MM.1S (cell line): ENCODE results near the gene DSCAML1.

ENCODE experiments used
- DNase-seq: peaks from one replicate; pipeline ENCODE4 v3.0.0-alpha.2; 2015
- H2AFZ ChIP-seq: fragments of 300-600 bp; sonication (generic); 2 replicates; pipeline ENCODE4 v1.6.0; 2016; ENCODE audit warnings: antibody characterized with exemption, low read length
- H3F3A ChIP-seq: fragments of 300-600 bp; sonication (generic); 2 replicates; pipeline ENCODE4 v1.6.1; 2016; ENCODE audit warnings: mild to moderate bottlenecking, antibody characterized with exemption, low read length, moderate library complexity, mixed read lengths; ENCODE audit not compliant: insufficient read depth
- H3K27ac ChIP-seq: fragments of 300-600 bp; sonication (generic); 2 replicates; pipeline ENCODE4 v1.5.1; 2016; ENCODE audit warnings: mild to moderate bottlenecking, low read length
- H3K27me3 ChIP-seq: fragments of 300-600 bp; sonication (generic); replicated peaks from 2 replicates; pipeline ENCODE4 v1.6.0; 2016; ENCODE audit warnings: low read length; ENCODE audit not compliant: insufficient read depth
- H3K36me3 ChIP-seq: fragments of 300-600 bp; sonication (generic); replicated peaks from 2 replicates; pipeline ENCODE4 v1.6.1; 2016; ENCODE audit warnings: mild to moderate bottlenecking, low read length, mixed read lengths; ENCODE audit not compliant: insufficient read depth
- H3K4me1 ChIP-seq: fragments of 300-600 bp; sonication (generic); 2 replicates; pipeline ENCODE4 v1.6.1; 2016; ENCODE audit warnings: low read length, mixed read lengths
- H3K4me2 ChIP-seq: fragments of 300-600 bp; sonication (generic); 2 replicates; pipeline ENCODE4 v1.6.0; 2016; ENCODE audit warnings: low read depth, low read length
- H3K4me3 ChIP-seq: fragments of 300-600 bp; sonication (generic); 2 replicates; pipeline ENCODE4 v1.5.1; 2016; ENCODE audit warnings: low read length, mixed read lengths
- H3K79me2 ChIP-seq: fragments of 300-600 bp; sonication (generic); 2 replicates; pipeline ENCODE4 v1.6.1; 2016; ENCODE audit warnings: mixed run types, low read length, mixed read lengths
- H3K9ac ChIP-seq: fragments of 300-600 bp; sonication (generic); 2 replicates; pipeline ENCODE4 v1.6.1; 2016; ENCODE audit warnings: low read length, mixed read lengths
- H3K9me2 ChIP-seq: fragments of 300-600 bp; sonication (generic); replicated peaks from 2 replicates; pipeline ENCODE4 v1.6.1; 2016; ENCODE audit warnings: mild to moderate bottlenecking, low read length, mixed read lengths; ENCODE audit not compliant: insufficient read depth
- H3K9me3 ChIP-seq: fragments of 300-600 bp; sonication (generic); replicated peaks from 2 replicates; pipeline ENCODE4 v1.6.1; 2016; ENCODE audit warnings: mild to moderate bottlenecking, low read length, mixed read lengths; ENCODE audit not compliant: insufficient read depth
- H4K20me1 ChIP-seq: fragments of 300-600 bp; sonication (generic); 2 replicates; pipeline ENCODE4 v1.6.1; 2016; ENCODE audit warnings: mild to moderate bottlenecking, low read length, moderate library complexity, mixed read lengths; ENCODE audit not compliant: insufficient read depth
- EZH2 ChIP-seq: fragments of 300-600 bp; sonication (generic); optimal IDR thresholded peaks from 2 replicates; pipeline ENCODE3; 2017; ENCODE audit warnings: low read depth, mild to moderate bottlenecking, antibody characterized with exemption, low read length, mixed read lengths
- EZH2phosphoT487 ChIP-seq: fragments of 300-600 bp; sonication (generic); IDR thresholded peaks from 2 replicates; pipeline ENCODE4 v1.6.1; 2018; ENCODE audit warnings: antibody characterized with exemption, low read length
- TF ChIP-seq, protein P1 (sequence below): fragments of 300-600 bp; sonication (generic); IDR thresholded peaks from 2 replicates; pipeline ENCODE4 v1.5.1; 2016; ENCODE audit warnings: antibody characterized with exemption, low read length, mixed read lengths

The DSCAML1 gene

DNA sequence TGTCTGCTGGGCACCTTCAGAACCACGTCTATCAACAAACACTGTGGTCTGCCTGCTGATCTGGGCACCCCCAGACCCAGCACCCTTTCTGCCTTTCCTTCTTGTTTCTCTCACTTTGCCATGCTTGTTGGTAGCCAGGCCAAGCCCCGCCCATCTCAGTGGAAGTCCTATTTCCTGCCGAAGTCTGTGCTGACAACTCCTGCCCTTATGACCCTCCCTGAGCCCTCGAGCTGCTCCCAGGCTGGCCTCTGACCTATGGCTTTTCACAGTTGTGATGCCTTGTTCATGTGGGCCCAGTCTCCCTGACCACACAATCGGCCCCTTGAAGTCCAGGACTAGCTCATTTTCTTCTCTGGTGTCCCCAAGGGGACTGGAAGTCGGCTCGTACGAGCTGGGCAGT is 132.1 kb downstream of the DSCAML1 start:
- TF ChIP-seq EZH2 (no peak), EZH2phosphoT487 (no peak)
- TF ChIP-seq, protein P1, sequence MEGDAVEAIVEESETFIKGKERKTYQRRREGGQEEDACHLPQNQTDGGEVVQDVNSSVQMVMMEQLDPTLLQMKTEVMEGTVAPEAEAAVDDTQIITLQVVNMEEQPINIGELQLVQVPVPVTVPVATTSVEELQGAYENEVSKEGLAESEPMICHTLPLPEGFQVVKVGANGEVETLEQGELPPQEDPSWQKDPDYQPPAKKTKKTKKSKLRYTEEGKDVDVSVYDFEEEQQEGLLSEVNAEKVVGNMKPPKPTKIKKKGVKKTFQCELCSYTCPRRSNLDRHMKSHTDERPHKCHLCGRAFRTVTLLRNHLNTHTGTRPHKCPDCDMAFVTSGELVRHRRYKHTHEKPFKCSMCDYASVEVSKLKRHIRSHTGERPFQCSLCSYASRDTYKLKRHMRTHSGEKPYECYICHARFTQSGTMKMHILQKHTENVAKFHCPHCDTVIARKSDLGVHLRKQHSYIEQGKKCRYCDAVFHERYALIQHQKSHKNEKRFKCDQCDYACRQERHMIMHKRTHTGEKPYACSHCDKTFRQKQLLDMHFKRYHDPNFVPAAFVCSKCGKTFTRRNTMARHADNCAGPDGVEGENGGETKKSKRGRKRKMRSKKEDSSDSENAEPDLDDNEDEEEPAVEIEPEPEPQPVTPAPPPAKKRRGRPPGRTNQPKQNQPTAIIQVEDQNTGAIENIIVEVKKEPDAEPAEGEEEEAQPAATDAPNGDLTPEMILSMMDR, result no peak
- H3K9me3 ChIP-seq, result no peaks in the 10 kb centered on the region
- no peaks in the 10 kb centered on the region for H3K9me2 ChIP-seq
- H3K27ac ChIP-seq, result no peak overlapping the region
- no peaks in the 10 kb centered on the region for H3K36me3 ChIP-seq
- no peak overlapping the region for H3K4me3 ChIP-seq
- H3K79me2 ChIP-seq, result no peaks in the 10 kb centered on the region
- no peaks in the 10 kb centered on the region for H3F3A ChIP-seq
- peaks cover 97% of the 10 kb centered on the region for H3K27me3 ChIP-seq
- no peak overlapping the region for H2AFZ ChIP-seq
- no peak overlapping the region for H3K9ac ChIP-seq
- H3K4me2 ChIP-seq, result no peak overlapping the region
- no peaks in the 10 kb centered on the region for H4K20me1 ChIP-seq
- no peak for DNase-seq
- H3K4me1 ChIP-seq, result no peaks in the 10 kb centered on the region

DNA sequence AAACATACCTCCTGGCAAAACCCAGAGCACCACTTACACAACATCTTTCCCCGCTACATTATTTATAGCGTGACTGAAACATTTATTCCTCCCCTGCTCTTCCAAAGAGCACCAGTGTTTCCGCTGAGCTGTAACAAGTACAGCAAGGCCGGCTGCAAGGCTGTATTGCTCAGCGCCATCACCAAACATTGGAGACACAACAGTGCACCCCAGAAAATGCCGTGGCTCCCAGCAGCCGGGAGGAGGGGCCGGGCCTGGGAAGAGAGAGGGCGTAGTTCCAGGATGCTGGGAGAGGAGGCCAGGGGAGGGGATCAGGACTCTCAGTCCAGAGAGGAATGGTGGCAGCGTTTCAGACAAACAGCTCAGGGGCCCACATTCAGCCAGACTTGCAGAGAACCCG is 133.2 kb downstream of the DSCAML1 start:
- Histone ChIP-seq H3K27me3 (peaks cover 93% of the 10 kb centered on the region), H3K9ac (no peak overlapping the region)
- TF ChIP-seq EZH2phosphoT487 (no peak), EZH2 (no peak)
- TF ChIP-seq, protein P1, result no peak

DNA sequence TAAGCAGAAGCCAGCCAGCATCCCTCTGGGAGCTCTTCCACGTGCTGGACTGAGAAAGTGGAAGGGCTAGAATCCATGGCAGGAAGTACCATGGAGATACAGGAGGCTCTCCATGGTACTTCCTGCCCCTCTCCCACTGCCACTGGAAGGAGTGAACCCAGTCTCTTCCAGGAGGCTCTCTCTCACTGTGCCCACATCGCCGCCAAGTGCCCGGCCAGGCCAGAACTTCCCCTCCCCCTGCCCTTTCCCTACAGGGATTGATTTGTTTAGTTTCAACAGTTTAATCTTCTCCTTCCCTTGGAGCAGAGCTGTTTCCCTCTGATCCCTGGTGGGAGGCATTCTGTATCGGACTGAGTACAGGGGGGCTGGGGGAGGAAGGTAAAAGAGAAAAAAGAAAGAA is 133.6 kb downstream of the DSCAML1 start:
- Histone ChIP-seq H3K79me2 (no peaks in the 10 kb centered on the region), H4K20me1 (no peaks in the 10 kb centered on the region), H3F3A (no peaks in the 10 kb centered on the region), H3K4me3 (no peak overlapping the region), H3K4me1 (no peaks in the 10 kb centered on the region), H3K36me3 (no peaks in the 10 kb centered on the region), H3K9me2 (no peaks in the 10 kb centered on the region), H3K9ac (no peak overlapping the region), H3K4me2 (no peak overlapping the region), H3K9me3 (no peaks in the 10 kb centered on the region), H3K27ac (no peak overlapping the region), H2AFZ (no peak overlapping the region), H3K27me3 (peaks cover 93% of the 10 kb centered on the region)
- DNase-seq, result no peak
- TF ChIP-seq EZH2phosphoT487, result no peak
- TF ChIP-seq, protein P1, result no peak
- TF ChIP-seq EZH2, result no peak

More for the DNA sequence above, 133.2 kb downstream of the DSCAML1 start:
- no peak for DNase-seq
- no peak overlapping the region for H2AFZ ChIP-seq
- H3K27ac ChIP-seq, result no peak overlapping the region
- no peaks in the 10 kb centered on the region for H3F3A ChIP-seq
- no peaks in the 10 kb centered on the region for H4K20me1 ChIP-seq
- H3K4me1 ChIP-seq, result no peaks in the 10 kb centered on the region
- no peaks in the 10 kb centered on the region for H3K79me2 ChIP-seq
- no peaks in the 10 kb centered on the region for H3K9me2 ChIP-seq
- no peaks in the 10 kb centered on the region for H3K36me3 ChIP-seq
- H3K9me3 ChIP-seq, result no peaks in the 10 kb centered on the region
- H3K4me3 ChIP-seq, result no peak overlapping the region
- no peak overlapping the region for H3K4me2 ChIP-seq
